Left ventricle myocardium inferior (tissue), 1 donor: ENCODE results near the gene PKMYT1. TPM values are rescaled to one million over a fixed set of nuclear protein-coding genes. Genes with fewer than 3 reads are reported as not detected.

ENCODE experiments used
- DNase-seq: peaks from one replicate; pipeline ENCODE4 v3.0.0-alpha.2; 2020
- H3K27ac ChIP-seq: fragments of 200-600 bp; replicated peaks from 2 replicates; pipeline ENCODE4 v1.8.0; 2021
- H3K27me3 ChIP-seq: fragments of 200-600 bp; 2 replicates; pipeline ENCODE4 v1.8.0; 2021; ENCODE audit warnings: low read depth
- H3K36me3 ChIP-seq: fragments of 200-600 bp; 2 replicates; pipeline ENCODE4 v1.8.0; 2021
- H3K4me1 ChIP-seq: fragments of 200-600 bp; 2 replicates; pipeline ENCODE4 v1.8.0; 2021
- H3K4me3 ChIP-seq: fragments of 200-600 bp; 2 replicates; pipeline ENCODE4 v1.8.0; 2021; ENCODE audit warnings: mild to moderate bottlenecking, moderate library complexity
- H3K9me3 ChIP-seq: fragments of 200-600 bp; replicated peaks from 2 replicates; pipeline ENCODE4 v1.8.0; 2021
- CTCF ChIP-seq: fragments of 200-600 bp; IDR thresholded peaks from 2 replicates; pipeline ENCODE4 v1.8.0; 2021; ENCODE audit warnings: antibody characterized with exemption, mild to moderate bottlenecking, borderline replicate concordance
- intact Hi-C: fragments of 100-400 bp; cut with micrococcal nuclease; formaldehyde crosslinking; loops from one replicate; pipeline ENCODE4 v1.11.0; 2022
- total RNA-seq: library from RNA; stranded (reverse); fragmentation: NEBNext Ultra II Directional; extraction: Animal tissue kit (Norgen Biotek cat#: 25700); gene quantifications from one replicate; pipeline ENCODE4 v1.2.1, GENCODE V29; 2021
- donor health status: DM: no; HTN: yes; CAD: no; lungs with severe emphysema.

The PKMYT1 gene
- total RNA-seq, 1 donor from 2014 or later, result 1.3 TPM

DNA sequence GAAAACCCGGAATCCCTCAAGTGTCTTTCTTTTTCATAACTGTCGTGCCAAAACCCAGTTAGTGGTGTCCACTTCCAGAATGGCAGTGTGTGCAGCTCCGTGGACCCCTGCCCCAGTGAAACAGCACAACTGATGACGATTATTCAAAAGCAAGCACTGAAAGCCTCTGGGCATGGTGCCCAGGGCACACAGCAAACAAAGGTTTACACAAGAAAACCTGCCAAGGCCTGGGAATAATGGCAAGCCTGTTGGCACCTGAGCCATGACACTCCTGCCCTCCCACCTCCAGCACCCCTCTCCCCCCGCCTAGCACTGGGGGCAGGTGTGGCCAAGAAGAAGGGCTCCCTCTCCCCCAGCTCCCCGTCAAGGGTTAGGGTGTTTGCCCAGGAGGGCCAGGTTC, 2.8 kb downstream of the PKMYT1 start:
- peaks cover 35% of the 10 kb centered on the region for H3K27me3 ChIP-seq
- intact Hi-C loops, result no loop called here

DNA sequence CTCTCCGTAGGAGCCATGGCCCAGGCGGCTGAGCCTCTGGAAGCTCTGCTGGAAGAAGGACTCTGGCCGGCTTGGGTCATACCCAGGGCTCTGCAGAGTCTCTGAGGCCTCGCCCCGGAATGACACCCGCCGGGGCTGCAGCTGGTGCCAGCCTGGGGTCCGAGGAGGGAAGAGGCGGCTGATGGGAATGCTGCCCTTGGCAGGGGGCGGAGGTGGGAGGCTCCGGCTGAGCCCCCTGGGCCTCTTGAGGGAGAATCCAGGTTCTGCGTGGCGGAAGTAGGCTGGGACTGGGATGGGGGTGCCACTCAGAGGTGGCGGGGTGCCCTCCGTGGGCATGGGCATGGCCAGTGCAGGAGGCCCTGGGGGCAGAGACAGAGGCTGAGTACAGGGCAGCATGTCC, 3.6 kb downstream of the PKMYT1 start:
- no peak overlapping the region for H3K27ac ChIP-seq
- H3K9me3 ChIP-seq, result no peaks in the 10 kb centered on the region
- peaks cover 30% of the 10 kb centered on the region for H3K4me1 ChIP-seq
- H3K27me3 ChIP-seq, result peaks cover 35% of the 10 kb centered on the region
- H3K4me3 ChIP-seq, result no peak overlapping the region
- H3K36me3 ChIP-seq, result peaks cover 5% of the 10 kb centered on the region
- no peak for TF ChIP-seq CTCF
- no peak for DNase-seq
- intact Hi-C loops, result no loop called here

More for the DNA sequence above, 2.8 kb downstream of the PKMYT1 start:
- TF ChIP-seq CTCF, result no peak
- Histone ChIP-seq H3K27ac (no peak overlapping the region), H3K4me1 (peaks cover 24% of the 10 kb centered on the region), H3K9me3 (no peaks in the 10 kb centered on the region), H3K4me3 (no peak overlapping the region), H3K36me3 (no peaks in the 10 kb centered on the region)
- no peak for DNase-seq

- H3K4me3 ChIP-seq, result no peak overlapping the region
- peaks cover 31% of the 10 kb centered on the region for H3K4me1 ChIP-seq
- no peak for TF ChIP-seq CTCF
- H3K27me3 ChIP-seq, result peaks cover 35% of the 10 kb centered on the region
- peaks cover 5% of the 10 kb centered on the region for H3K36me3 ChIP-seq
- intact Hi-C loops, result no loop called here
- H3K27ac ChIP-seq, result no peak overlapping the region
- H3K9me3 ChIP-seq, result no peaks in the 10 kb centered on the region
- DNase-seq, result no peak
Observed at GRCh38 chr16:2976201-2976600, 4.0 kb downstream of the PKMYT1 start.

DNA sequence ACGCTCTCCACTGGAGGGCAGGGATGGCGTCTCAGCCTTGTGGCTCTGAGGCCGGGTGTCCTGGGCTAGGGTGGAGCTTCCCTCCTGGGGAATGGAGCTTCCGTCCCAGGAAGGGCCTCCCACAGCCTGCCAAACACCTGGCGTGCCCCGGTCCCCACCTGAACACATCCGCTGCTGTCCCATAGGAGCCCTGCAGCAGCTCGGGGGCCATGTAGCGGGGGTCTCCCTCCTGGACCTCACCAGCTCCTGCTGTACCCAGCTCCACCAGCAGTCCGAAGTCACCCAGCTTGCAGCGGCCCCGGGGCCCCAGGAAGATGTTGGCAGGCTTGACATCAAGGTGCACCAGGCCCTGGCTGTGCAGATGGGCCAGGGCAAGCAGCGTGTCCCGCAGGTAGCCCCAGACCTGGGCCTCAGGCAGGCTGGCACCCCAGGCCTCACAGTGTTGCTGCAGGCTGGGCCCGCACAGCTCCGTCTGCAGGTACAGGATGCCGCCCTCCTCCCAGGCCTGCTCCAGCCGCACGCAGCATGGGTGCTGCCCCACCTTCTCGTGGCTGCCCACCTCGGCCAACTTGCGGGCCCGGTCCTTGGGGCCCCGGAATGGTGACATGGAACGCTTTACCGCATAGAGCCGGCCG, 5.0 kb downstream of the PKMYT1 start:
- Histone ChIP-seq H3K36me3 (peaks cover 5% of the 10 kb centered on the region), H3K9me3 (no peaks in the 10 kb centered on the region), H3K4me1 (peaks cover 32% of the 10 kb centered on the region), H3K27me3 (peaks cover 35% of the 10 kb centered on the region), H3K4me3 (no peak overlapping the region), H3K27ac (no peak overlapping the region)
- no peak for DNase-seq
- intact Hi-C loops, result no loop called here
- no peak for TF ChIP-seq CTCF

GRCh38 chr16:2974319-2975056, 5.8 kb downstream of the PKMYT1 start:
- Histone ChIP-seq H3K9me3 (no peaks in the 10 kb centered on the region), H3K4me3 (no peak overlapping the region), H3K27ac (no peak overlapping the region), H3K4me1 (peaks cover 32% of the 10 kb centered on the region), H3K36me3 (peaks cover 5% of the 10 kb centered on the region), H3K27me3 (peaks cover 29% of the 10 kb centered on the region)
- no peak for DNase-seq
- no peak for TF ChIP-seq CTCF
- intact Hi-C loops, result no loop called here
